Ecto neural progenitor cell (in vitro differentiated cells): ENCODE results near the gene GPATCH3.
"Not testable (repeated sequence)": the region's sequence is repeated elsewhere in the genome, so short reads cannot be mapped to it uniquely, and the experiment has no call there.

ENCODE experiments used
- DNase-seq: peaks from one replicate; pipeline ENCODE4 v3.0.0-alpha.2; 2018; ENCODE audit warnings: low spot score

The GPATCH3 gene

GRCh38 chr1:26912147-26912490 lies 11.9 kb upstream of the GPATCH3 start:
- DNase-seq: no peak

GRCh38 chr1:26911399-26912146 lies 11.3 kb upstream of the GPATCH3 start:
- DNase-seq: no peak

- no peak for DNase-seq
Observed at GRCh38 chr1:26910343-26911160, 10.3 kb upstream of the GPATCH3 start.

- DNase-seq: no peak
Observed at GRCh38 chr1:26909951-26910342, 9.7 kb upstream of the GPATCH3 start.

GRCh38 chr1:26907071-26907917 lies 7.0 kb upstream of the GPATCH3 start:
- no peak for DNase-seq

GRCh38 chr1:26900815-26901511 lies 696 bp upstream of the GPATCH3 start:
- DNase-seq: no peak

- DNase-seq: no peak
Observed at GRCh38 chr1:26897351-26897750, 2.9 kb downstream of the GPATCH3 start.

GRCh38 chr1:26894263-26894662 lies 6.0 kb downstream of the GPATCH3 start:
- no peak for DNase-seq

- no peak for DNase-seq
Observed at GRCh38 chr1:26890467-26890796, 9.8 kb downstream of the GPATCH3 start.

GRCh38 chr1:26889551-26890466 lies 10.5 kb downstream of the GPATCH3 start, which contains the start of gene GPN2:
TSS of gene GPN2 (minus strand) at chr1:26890283. CDS start at chr1:26890096, 187 bp downstream.
- DNase-seq: peak; percentile 83

GRCh38 chr1:26888231-26888630 lies 12.0 kb downstream of the GPATCH3 start:
- DNase-seq: no peak

GRCh38 chr1:26887125-26887524 lies 13.1 kb downstream of the GPATCH3 start:
- DNase-seq: no peak

- no peak for DNase-seq
Observed at GRCh38 chr1:26882696-26883463, 17.4 kb downstream of the GPATCH3 start.

GRCh38 chr1:26881611-26882010 lies 18.7 kb downstream of the GPATCH3 start:
- not testable (repeated sequence) for DNase-seq

- DNase-seq: no peak
Observed at GRCh38 chr1:26879793-26880192, 20.5 kb downstream of the GPATCH3 start.

- no peak for DNase-seq
Observed at GRCh38 chr1:26877326-26877725, 22.9 kb downstream of the GPATCH3 start.

- no peak for DNase-seq
Observed at GRCh38 chr1:26874896-26875295, 25.4 kb downstream of the GPATCH3 start.

GRCh38 chr1:26873097-26873496 lies 27.2 kb downstream of the GPATCH3 start:
- DNase-seq: not testable (repeated sequence)

- DNase-seq: peak; percentile 99
Observed at GRCh38 chr1:26864610-26865480, 35.4 kb downstream of the GPATCH3 start.
